HG02884 (cell line): ENCODE results near the gene TNFSF13.

ENCODE experiments used
- ATAC-seq: cut with Tn5 transposase; IDR thresholded peaks from one replicate; pipeline ENCODE4 v1.9.1; 2021; ENCODE audit warnings: mild to moderate bottlenecking, moderate library complexity; ENCODE audit not compliant: unreplicated experiment

TNFSF13 gene

GRCh38 chr17:7558544-7559319, at the start of gene TNFSF13:
TNFSF13 (plus strand) TSS chr17:7558750; CDS start chr17:7559040, 290 bp downstream.
- no peak for ATAC-seq

- no peak for ATAC-seq
Observed at GRCh38 chr17:7508846-7509245, 49.7 kb upstream of the TNFSF13 start.

GRCh38 chr17:7509937-7510336, 48.6 kb upstream of the TNFSF13 start:
- no peak for ATAC-seq

- no peak for ATAC-seq
Observed at GRCh38 chr17:7511108-7511507, 47.4 kb upstream of the TNFSF13 start.

GRCh38 chr17:7512105-7512504, 46.4 kb upstream of the TNFSF13 start:
- no peak for ATAC-seq

GRCh38 chr17:7512824-7513540, 45.6 kb upstream of the TNFSF13 start:
- no peak for ATAC-seq

- no peak for ATAC-seq
Observed at GRCh38 chr17:7513850-7514419, 44.6 kb upstream of the TNFSF13 start.

- ATAC-seq, result no peak
Observed at GRCh38 chr17:7515911-7516610, 42.5 kb upstream of the TNFSF13 start.

GRCh38 chr17:7523033-7523432, 35.5 kb upstream of the TNFSF13 start:
- no peak for ATAC-seq

- no peak for ATAC-seq
Observed at GRCh38 chr17:7528842-7529241, 29.7 kb upstream of the TNFSF13 start.

GRCh38 chr17:7530023-7530900, 28.3 kb upstream of the TNFSF13 start:
- no peak for ATAC-seq

- ATAC-seq, result no peak
Observed at GRCh38 chr17:7538050-7538449, 20.5 kb upstream of the TNFSF13 start.

- ATAC-seq, result no peak
Observed at GRCh38 chr17:7538891-7539545, 19.5 kb upstream of the TNFSF13 start.

GRCh38 chr17:7541074-7541621, 17.4 kb upstream of the TNFSF13 start:
- ATAC-seq, result no peak

- no peak for ATAC-seq
Observed at GRCh38 chr17:7544911-7545310, 13.6 kb upstream of the TNFSF13 start.

GRCh38 chr17:7548585-7549400, 9.8 kb upstream of the TNFSF13 start, which contains the start of gene TNFSF12:
TNFSF12 (plus strand) TSS chr17:7549058; CDS start chr17:7549154, 96 bp downstream.
- ATAC-seq, result no peak

GRCh38 chr17:7549401-7550055, 9.0 kb upstream of the TNFSF13 start:
- ATAC-seq, result no peak

GRCh38 chr17:7550344-7550743, 8.2 kb upstream of the TNFSF13 start:
- ATAC-seq, result no peak
